Measurements from ENCODE around the gene MYO19.
"Not testable (repeated sequence)": the region's sequence is repeated elsewhere in the genome, so short reads cannot be mapped to it uniquely, and the experiment has no call there.

The MYO19 gene

DNA sequence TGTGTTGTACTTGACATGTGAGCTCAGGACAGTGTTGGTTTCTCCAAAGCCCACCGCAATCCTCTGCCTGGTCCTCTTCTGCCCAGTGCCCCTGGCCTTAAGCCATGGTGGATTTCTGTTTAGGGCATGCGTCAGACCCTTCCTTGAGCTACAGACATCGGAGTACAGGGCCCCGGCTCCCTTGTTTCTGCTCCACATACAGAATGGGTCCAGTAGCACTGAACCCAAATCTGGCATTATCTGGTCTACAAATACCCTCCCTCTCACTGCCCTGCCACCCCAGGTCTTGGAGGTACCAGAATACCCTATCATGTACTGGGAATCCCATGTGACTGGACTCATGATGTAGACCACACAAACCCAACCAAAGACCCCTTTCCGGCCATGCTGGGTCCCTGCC, 75.6 kb downstream of the MYO19 start:
- Histone ChIP-seq H2AFZ (ENCODE audit: low read depth, low read length) (no peak overlapping the region), H3K9ac (ENCODE audit: low read length) (no peak overlapping the region), H3K4me2 (ENCODE audit: low read length) (no peak overlapping the region), H3K27ac (ENCODE audit: low read length) (no peak overlapping the region), H3K36me3 (replicated peaks; ENCODE audit: low read depth, low read length) (no peaks in the 10 kb centered on the region), H3K4me3 (ENCODE audit: low read length) (no peak overlapping the region), H4K20me1 (ENCODE audit: insufficient read depth, low read length) (no peaks in the 10 kb centered on the region), H3K79me2 (ENCODE audit: low read length) (no peaks in the 10 kb centered on the region), H3K9me3 (ENCODE audit: insufficient read depth, low read length) (no peaks in the 10 kb centered on the region), H3K4me1 (ENCODE audit: low read length) (no peaks in the 10 kb centered on the region), H3K27me3 (ENCODE audit: low read depth, low read length) (peaks cover 21% of the 10 kb centered on the region)
- TF ChIP-seq EZH2phosphoT487 (IDR thresholded peaks at IDR 0.05; ENCODE audit: low read depth): no peak
- TF ChIP-seq CTCF (IDR thresholded peaks at IDR 0.05; ENCODE audit: low read depth, low read length): no peak

DNA sequence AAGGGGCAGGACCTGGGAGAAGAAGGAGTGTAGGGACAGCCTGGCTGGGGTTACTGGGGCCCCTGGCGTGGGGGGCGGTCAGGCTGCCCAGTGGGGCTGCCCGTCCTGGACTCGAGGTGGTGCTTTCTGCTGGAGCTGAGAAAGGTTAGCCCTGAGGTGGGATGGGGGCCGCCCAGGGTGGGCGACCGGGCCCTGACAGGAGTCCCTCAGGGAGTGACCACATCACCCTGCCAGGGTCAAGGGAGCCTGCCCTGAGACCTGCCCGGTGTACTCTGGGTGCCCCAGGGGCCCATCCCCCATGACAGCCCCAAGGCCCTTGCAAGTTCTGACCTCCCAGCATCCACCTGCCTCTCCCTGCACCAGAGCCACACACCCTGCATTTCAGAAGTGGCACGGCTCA, 77.0 kb downstream of the MYO19 start:
- not testable (repeated sequence) for H3K27ac ChIP-seq (ENCODE audit: low read length); H2AFZ ChIP-seq (ENCODE audit: low read depth, low read length); H3K4me3 ChIP-seq (ENCODE audit: low read length); H3K4me1 ChIP-seq (ENCODE audit: low read length); H3K36me3 ChIP-seq (replicated peaks; ENCODE audit: low read depth, low read length); H3K79me2 ChIP-seq (ENCODE audit: low read length); H3K9ac ChIP-seq (ENCODE audit: low read length); H4K20me1 ChIP-seq (ENCODE audit: insufficient read depth, low read length); H3K9me3 ChIP-seq (ENCODE audit: insufficient read depth, low read length); H3K4me2 ChIP-seq (ENCODE audit: low read length)
- peaks cover 21% of the 10 kb centered on the region for H3K27me3 ChIP-seq (ENCODE audit: low read depth, low read length)

- H3K79me2 ChIP-seq (ENCODE audit: low read length); H3K36me3 ChIP-seq (replicated peaks; ENCODE audit: low read depth, low read length); H4K20me1 ChIP-seq (ENCODE audit: insufficient read depth, low read length); H3K4me1 ChIP-seq (ENCODE audit: low read length); H3K9me3 ChIP-seq (ENCODE audit: insufficient read depth, low read length); H3K4me2 ChIP-seq (ENCODE audit: low read length); H3K27ac ChIP-seq (ENCODE audit: low read length); H3K4me3 ChIP-seq (ENCODE audit: low read length); H3K27me3 ChIP-seq (ENCODE audit: low read depth, low read length); H2AFZ ChIP-seq (ENCODE audit: low read depth, low read length); H3K9ac ChIP-seq (ENCODE audit: low read length): not testable (repeated sequence)
Observed at GRCh38 chr17:36452888-36453287, 81.8 kb downstream of the MYO19 start.

DNA sequence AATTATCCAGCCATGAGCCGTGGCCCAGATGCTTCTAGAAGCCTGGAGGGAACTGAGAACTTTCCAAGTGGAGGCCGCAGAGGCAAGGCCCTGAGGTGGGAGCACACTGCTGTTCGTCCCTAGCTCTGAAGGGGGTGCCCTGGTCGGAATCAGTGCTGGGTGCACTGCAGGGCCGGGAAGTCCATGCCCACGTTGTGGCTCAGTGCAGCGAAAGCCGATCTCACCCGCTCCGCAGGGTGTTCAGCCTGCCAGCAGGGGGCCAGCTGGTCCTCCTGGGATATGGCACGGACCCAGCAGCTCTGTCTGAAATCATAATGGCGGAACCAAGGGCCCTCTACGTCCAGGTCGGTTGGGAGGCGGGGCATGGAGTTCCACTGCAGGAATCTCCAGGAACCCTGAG, 84.7 kb downstream of the MYO19 start:
- not testable (repeated sequence) for H3K4me3 ChIP-seq (ENCODE audit: low read length); H3K9me3 ChIP-seq (ENCODE audit: insufficient read depth, low read length); H3K27me3 ChIP-seq (ENCODE audit: low read depth, low read length); H3K9ac ChIP-seq (ENCODE audit: low read length); H3K36me3 ChIP-seq (replicated peaks; ENCODE audit: low read depth, low read length); H4K20me1 ChIP-seq (ENCODE audit: insufficient read depth, low read length); H3K79me2 ChIP-seq (ENCODE audit: low read length); H3K4me1 ChIP-seq (ENCODE audit: low read length); H2AFZ ChIP-seq (ENCODE audit: low read depth, low read length); H3K27ac ChIP-seq (ENCODE audit: low read length); H3K4me2 ChIP-seq (ENCODE audit: low read length)

All from OCI-LY3 (cell line).